GM19438 (cell line): ENCODE measurements around the gene LMO2.

Source experiments
- ATAC-seq: cut with Tn5 transposase; IDR thresholded peaks from one replicate; pipeline ENCODE4 v1.9.1; 2021; ENCODE audit warnings: low read depth; ENCODE audit not compliant: unreplicated experiment

Gene LMO2

DNA sequence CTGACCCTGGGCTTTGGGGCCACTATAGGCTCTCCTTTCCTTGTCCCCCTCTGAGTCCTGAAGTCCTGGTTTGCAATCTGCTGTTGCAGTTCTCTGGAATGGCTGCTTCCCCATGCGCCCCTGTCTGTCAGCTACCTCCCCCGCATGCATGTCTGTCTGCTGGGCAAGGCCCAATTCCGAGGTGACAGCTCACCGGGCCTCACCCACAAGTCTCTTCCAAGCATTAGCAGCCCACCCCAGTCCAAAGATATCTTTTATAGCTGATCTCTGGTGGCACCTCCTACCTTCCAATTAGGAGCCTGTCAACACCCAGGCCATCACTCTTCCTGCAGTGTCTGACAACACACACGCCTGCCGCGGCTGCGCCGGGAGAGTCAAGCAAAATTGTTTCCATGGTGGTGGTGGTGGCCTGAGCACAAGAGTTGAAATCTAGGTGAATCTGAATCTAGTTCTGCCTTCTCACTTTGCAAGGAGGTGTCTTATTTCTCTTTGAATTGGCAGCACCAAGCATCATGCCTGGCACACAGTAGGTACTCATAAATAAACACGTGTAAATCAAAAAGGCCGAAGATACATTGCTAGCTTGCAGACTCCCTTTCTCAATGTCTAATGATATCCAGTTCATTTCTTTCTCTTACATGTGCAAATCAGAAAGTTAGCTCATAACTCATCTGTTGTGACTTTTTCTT is 1.2 kb upstream of the LMO2 start:
- no peak for ATAC-seq

DNA sequence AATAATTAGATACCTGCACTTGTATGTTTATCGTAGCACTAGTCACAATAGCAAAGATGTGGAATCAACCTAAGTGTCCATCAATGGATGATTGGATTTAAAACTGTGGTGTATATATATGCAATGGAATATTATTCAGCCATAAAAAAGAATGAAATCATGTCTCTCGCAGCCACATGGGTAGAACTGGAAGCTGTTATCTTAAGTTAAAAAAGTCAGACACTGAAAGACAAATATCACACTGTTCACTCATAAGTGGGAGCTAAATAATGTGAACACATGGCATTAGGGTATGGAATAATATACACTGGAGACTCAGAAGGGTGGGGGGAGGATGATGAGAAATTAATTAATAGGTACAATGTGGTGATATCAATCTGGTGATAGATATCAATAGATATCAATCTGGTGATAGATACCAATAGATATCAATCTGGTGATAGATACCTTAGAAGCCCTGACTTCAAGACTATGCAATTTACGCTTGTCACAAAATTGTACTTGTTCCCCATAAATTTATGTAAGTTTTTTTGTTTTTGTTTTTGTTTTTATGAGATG is 2.0 kb downstream of the LMO2 start:
- no peak for ATAC-seq

DNA sequence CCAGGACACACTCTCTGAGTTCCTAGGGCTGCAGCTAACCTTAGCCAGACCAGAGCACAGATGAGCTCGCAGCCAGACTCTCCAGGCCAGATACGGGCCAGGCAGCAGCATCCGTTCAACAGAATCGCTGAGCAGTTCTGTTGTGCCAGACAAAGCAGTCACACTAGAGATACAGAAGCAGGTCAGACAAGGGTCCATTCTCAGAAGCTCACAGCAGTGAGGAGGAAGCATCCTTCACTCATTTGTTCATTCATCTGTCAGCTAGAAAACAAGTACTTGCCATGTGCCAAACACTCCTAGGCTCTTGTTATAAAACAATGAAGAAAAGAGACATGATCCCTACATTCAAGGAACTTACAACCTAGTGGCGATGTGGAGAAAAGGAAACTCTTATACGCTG is 2.6 kb downstream of the LMO2 start:
- no peak for ATAC-seq

DNA sequence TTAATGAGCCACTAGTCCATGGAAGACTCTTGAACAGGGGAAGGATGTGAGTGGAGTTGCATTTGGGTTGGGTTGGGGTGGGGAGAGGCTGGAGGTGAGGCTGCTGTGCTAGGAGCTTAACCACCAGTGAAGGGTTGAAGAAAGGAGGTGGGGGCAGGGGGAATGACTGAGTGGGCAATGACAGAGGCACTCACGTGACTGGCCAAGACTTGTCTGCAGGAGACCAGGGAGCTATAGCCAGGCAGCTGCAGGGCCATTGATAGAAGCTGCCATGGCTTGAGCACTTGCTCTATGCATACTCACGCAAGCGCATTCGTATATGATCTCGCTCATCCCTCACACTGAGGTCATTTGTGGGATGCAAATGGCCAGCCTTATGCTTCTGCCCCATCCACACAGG is 4.0 kb downstream of the LMO2 start:
- ATAC-seq = no peak

DNA sequence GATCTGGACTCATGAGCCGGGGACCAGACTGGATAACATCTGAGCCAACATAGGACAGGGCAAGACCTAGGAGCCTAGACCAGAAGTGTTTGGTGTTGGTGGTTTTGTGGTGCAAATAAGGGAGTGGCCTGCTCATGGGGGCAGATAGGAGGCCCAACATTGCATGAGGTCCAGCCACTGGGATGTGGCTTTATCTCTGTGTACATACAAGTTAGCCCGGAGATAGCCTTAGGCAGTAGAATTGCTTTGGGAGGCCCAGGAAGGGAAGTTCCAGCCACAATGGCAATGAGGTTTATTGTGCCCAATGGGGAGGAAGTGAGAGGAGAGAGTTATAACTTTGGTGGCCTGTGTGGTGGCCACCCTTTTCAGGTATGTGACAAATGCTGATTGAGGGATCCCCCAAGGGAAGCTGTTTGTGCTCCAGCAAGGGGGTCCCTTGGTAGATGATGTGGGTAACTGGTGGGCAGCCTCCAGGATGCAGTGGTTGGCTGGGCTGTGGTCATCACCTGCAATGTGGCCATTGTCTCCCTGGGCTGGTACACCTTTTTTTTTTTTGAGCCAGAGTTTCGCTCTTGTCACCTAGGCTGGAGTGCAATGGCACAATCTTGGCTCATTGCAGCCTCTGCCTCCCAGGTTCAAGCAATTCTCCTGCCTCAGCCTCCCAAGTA is 6.4 kb downstream of the LMO2 start:
- no peak for ATAC-seq

DNA sequence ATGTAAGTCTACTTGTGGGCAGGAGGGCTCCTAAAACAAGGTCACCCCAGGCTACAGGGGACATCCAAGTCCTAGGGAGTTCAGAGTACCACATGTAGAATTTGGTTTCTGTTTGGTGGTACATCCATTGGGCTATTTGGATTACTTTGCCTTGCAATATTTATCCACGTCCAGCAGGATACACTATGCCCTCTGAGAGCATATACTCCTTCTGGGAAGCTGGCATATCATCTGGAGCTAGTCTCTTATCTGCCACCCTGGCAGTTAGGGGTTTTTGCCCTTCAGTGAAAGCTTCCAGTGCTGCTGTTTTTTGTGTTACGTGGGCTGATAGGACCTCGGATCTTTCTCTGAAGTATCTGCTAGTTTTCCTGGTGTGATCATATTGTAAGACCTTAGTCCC is 7.3 kb downstream of the LMO2 start:
- no peak for ATAC-seq

DNA sequence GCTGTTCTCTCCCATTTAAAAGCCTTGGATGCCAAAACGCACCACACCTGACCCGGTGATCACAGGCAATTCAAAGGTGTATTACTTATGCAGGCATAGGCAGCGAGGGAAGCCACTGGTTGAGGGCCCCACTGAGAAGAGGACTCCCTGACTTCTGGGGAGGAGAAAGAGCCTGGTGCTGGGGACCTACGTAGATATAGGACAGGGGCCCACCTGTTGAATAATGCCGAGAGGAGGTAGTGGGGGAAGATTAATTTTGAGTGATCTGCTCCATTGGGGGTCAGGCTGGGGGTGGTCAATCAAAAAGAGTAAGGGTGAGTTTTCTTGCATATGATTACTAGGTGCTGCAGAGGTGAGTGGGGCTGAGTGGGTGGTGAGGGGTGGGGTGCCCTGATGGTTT is 7.8 kb downstream of the LMO2 start:
- ATAC-seq = no peak

DNA sequence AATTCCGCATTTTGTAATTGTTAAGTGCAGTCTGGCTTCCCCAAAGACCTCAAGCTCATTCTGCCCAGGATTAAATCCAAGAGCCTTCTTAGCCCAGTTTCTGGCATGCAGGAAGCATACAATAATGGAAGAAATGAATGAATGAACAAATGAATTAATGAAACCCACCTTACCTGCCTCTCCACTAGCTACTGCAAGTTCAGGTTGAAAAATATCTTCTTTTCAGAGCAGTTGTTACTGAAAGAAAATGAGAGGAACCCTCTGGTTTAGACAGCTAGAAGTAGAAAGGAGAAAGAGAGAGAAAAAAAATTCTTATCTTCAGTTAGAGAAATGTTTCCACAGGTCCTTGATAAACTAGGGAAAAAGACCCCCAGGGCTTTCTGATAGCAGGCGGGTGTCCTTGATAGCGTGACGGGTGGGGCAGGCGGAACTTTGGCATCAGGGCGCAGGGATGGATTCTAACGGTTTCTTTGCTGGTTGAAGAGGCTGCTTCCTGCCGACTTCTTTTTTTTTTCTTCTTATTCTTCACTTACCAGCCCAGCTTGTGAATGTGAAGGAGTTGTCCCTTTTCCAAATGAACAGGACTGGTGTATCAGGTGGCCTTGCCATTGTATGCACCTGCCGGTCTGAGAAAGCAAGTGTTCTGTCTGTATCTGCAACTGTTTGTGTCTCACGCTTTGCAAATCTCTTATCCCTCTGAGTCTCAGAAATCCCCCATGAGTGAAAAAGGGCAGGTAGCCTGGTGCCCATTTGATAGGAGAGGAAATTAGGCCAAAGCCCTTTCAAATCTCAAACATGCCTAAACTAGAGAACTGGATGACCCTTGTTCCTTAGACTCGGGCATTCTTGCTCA is 10.0 kb downstream of the LMO2 start:
- no peak for ATAC-seq

DNA sequence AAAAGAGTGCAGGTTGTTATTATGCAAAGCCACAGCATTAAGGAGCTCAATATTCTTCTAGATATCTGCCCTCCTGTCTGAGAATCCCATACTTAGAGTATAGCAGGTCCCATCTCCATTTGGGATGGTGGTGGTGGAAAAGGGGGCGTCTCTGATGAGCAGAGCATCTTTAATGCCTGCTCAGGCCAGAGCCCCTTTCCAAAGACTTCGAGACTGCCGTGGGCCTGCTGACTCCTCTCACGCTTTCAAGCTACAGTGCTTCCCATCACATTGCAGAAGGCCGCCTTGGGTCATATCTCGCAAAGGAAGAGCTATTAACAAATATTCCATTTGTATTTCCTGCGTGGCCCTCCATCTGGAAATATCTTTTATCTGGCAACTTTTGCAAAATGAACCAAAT is 10.9 kb downstream of the LMO2 start:
- no peak for ATAC-seq

DNA sequence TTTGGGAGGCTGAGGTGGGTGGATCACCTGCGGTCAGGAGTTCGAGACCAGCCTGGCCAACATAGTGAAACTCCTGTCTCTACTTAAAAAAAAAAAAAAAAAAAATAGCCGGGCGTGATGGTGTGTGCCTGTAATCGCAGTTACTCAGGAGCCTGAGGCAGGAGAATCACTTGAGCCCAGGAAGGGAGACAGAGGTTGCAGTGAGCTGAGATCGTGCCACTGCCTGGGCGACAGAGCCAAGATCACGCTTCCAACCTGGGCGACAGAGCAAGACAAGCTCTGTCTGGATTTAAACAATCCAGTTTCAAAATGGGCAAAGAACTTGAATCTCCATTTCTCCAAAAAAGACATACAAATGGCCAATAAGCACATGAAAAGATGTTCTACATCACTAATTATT is 12.5 kb downstream of the LMO2 start:
- ATAC-seq = no peak

DNA sequence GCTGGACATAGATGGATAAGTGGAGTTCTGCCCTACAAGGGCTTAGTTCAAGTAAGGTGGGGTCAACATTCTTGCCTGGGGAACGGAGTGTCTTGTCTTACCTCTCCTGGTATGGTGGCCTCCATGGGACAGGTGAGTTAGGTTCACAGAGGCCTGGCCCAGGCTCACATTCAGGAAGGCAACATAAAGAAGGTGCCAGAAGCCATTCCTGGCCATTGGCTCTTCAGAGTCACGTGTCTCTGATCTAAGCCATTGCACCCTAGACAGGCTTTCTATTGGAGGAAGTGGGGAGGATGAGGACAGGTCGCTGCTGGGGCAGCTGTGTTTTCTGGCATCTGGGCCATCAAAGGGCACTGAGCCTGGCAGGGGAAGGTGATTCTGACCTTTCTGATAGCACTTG is 14.8 kb downstream of the LMO2 start:
- no peak for ATAC-seq

DNA sequence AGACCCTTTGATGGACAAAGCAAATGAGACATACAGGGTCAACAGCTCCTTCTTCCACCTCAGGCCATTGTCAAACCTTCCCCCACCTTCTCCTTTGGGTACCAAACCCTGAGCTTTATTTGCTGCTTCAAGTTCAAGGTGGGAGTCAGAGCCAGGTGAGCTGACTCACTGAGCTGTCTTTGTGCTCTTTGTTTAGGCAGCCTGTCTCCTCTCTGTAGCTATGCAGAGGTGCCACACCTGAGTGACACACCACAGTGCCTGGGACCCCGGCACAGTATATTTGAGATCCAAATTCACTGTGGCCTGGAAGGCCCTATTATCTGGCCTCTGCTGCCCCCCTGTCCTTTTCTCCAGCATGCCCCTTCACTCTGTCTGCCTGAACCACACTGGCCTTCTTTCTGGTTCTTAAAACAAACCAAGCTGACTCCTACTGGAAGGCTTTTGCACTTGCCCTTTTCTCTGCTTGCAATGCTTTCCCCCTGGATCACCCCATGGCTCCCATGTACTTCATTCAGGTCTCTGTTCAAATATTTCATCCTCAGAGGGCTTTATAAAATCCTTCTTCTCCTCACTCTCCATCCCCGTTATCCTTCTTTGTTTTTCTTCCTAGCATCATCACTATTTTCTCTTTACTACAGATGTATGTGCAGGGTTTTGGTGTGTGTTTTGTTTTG is 16.1 kb downstream of the LMO2 start:
- ATAC-seq = no peak

DNA sequence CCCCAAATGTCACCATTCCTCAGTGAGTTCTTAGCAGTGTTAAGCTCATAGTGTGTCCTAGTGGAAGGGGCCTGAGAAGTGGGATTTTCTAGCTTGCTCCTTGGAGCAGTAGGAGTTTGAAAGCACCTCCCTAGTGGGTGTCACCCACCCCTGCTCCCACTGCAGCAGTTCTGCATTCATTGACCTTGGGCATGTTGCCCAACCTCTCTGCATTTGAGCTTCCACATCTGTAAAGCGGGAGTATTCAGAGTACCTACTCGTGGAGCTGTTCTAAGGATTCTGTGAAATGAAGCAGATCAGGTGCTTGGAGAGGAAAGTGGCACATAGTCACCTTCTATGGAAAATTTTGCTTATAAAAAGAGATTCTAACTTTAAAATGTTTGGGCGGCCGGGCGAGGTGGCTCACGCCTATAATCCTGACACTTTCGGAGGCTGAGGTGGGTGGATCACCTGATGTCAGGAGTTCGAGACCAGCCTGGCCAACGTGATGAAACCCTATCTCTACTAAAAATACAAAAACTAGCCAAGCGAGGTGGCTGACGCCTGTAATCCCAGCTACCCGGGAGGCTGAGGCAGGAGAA is 16.9 kb downstream of the LMO2 start:
- no peak for ATAC-seq

DNA sequence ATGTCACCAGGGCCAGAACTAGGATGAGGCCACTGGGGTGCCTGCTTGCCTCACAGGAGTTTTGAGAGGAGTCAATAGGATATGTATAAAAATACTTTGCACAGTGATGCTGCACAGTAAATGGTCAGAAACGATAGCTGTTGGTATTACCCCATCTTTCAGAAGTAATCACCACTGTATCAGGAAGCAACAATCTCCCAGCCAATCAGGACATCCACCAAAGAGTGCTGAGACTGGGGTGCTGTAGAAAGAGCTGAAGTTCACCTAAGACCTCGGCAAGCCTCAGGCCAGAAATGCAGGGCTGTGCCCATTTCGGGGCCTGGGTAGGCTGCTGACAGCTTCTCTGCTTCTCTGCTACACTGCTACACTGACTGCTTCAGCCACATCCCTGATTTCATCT is 17.4 kb downstream of the LMO2 start:
- no peak for ATAC-seq

DNA sequence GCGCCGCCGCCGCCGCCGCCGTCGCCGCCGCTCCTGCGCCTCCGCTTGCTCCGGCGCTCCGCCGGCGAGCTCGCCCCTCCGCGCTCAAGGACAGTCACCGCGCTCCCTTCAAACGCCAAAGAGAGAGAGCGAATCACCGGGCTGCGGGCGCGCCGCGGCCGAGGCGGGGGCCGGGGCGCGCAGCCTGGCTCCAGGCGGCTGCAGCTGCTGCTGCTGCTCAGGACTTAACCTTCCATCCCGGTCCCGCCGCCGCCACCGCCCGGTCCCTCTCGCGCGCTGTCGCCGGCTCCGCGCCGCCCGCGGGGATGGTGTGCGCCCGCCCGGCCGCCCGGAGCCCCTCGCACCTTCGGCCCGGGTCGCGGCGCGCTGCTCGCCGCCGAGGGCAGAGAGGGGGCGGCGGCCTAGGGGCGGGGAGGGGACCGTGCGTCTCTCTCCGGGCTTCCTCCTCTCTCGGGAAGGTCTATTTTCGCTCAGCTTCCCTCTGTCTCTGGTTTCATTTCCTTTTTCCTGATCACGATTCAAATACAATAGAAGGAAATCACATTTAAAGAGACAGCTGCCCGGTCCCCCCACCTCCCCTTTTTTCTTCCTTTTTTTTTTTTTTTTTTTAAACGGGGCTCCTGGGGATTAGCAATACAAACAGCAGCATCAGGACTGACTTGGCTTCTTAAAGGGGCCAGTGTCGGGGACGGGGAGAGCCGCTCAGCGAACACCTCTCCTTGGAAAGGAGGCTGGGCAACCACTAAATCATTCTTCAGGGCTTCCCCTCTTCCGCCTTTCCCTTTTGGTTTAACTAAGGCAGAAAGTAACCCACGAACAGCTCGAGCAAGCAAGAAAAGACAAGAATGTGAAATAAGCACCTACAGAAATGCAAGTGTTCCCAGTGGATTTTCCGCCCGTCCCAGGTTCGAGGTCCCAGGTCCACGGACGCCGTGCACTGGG is 22.1 kb downstream of the LMO2 start:
- ATAC-seq = peak; percentile 54

DNA sequence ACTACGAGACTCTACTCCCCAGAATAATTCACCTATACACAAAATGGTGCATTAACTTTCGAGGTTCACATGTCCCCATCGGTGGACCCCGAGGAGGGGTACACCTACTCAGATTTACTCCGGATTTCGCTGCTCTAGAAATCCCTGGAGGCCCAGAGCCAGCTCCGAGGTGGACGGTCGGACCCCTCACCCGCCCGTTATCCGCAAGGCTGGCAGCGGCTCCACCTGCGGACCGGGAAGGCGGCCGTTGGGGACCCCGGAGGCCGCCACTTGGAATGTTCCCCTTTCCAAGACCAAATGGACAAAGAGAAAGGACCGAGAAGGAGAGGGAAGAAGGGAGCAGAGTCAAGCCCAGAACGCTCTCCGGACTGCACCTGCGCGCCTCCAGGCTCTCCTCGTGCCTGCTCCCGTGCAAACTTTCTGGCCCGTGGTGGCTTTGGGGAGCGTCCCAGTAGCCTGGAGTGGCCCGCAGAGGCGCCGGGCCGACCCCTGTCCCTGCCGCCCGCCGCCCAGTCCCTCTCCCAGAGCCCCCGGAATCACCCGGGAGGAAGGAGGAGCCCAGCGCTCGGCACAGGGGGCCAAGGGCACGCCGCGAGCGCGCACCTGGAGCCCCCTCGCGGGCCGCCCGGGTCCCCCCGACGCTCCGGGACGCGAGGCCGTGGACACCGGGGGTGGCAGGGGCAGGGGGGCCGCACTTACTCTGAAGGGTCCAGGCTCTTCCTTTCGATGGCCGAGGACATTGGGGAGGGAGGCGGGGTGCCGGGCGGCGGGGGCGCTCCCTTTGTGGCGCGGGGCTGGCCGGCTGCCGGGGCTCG is 23.0 kb downstream of the LMO2 start:
- ATAC-seq = no peak

DNA sequence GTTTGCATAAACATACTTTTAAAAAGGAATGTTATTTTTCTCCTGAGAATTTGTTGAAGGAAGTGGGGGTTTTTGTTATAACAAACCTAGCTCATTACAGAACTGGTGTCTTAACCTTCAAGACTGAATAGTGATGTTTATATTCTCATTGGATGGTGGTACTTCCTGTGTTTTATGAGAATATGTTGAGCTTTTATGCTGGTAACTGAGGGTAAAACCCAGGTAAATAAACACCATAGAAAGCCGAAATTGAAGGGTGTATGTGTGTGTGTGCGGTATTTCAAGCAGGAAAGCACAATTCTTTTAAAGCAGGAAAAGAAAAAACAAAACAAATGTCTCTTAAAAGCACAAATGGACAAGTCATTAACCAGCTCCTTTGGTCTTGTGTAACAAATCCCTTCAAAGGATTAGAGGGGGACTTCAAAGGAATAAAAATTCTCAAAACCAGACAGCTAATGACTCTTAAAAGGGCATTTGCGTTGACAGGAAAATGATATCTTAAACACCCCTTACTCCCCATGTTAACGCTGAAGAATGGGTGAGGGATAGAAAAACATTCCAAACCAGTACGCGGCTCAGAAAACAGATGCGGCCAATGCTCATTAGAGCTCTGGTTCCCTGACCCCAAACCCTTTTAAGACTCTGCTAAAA is 23.8 kb downstream of the LMO2 start:
- ATAC-seq = no peak

DNA sequence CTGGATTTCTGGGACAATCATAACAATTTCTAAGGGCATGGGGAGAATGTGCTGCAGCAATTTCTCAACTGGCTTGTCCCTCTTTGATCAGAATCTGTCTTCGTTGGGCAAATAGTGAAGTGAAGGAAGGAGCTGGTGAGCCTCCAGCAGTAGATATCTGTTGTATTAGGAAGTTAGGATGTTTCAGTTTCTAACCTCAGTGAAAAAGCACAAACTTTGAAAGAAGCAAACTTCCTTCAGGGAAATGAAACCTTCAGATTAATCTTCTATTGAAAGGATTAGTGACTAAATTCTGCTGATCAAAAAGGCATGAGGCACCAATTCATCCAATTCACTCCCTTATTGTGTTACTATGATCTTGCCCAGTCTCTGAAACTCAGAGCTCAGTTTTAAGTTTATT is 24.3 kb downstream of the LMO2 start:
- no peak for ATAC-seq
